Keratinocyte (primary cell): ENCODE results near the gene NFKBIL1.

ENCODE experiments used
- CTCF ChIP-seq, 3 experiments: IDR thresholded peaks in 1 of 3; conservative IDR thresholded peaks in 1 of 3; optimal IDR thresholded peaks in 1 of 3; 2 replicates in 2 of 3; 3 replicates in 1 of 3; pipeline versions ENCODE3 to v1.5.1; 2011; ENCODE audit warnings: low read length in 3 of 3, mild to moderate bottlenecking in 3 of 3, moderate library complexity in 2 of 3, control low read depth in 1 of 3, inconsistent platforms in 1 of 3; ENCODE audit not compliant: insufficient read depth in 2 of 3; ENCODE audit errors: extremely low read depth in 1 of 3
- EZH2 ChIP-seq: IDR thresholded peaks from one replicate; pipeline ENCODE4 v1.6.1; 2012; ENCODE audit warnings: inconsistent platforms, mild to moderate bottlenecking, low read length, moderate library complexity

- TF ChIP-seq EZH2 (no peak), CTCF (optimal IDR thresholded peaks at IDR 0.05 in 1 of 3, IDR thresholded peaks at IDR 0.05 in 1 of 3, conservative IDR thresholded peaks at IDR 0.05 in 1 of 3; ENCODE audit: extremely low read depth in 1 of 3, insufficient read depth in 2 of 3, low read length in 3 of 3) (no peak)
Observed at GRCh38 chr6:31586008-31586407, 38.6 kb downstream of the NFKBIL1 start, which contains the start of gene LST1.
